Heart left ventricle (tissue), 16 donors: Measurements from ENCODE around the gene SH3RF3. TPM values are rescaled to one million over a fixed set of nuclear protein-coding genes. Genes with fewer than 3 reads are reported as not detected.
A peak's percentile ranks its signal among the peaks of the same experiment; 100 is the strongest.

ENCODE experiments used
- ATAC-seq, 4 donors: fragments of 200-7000 bp; cut with Tn5 transposase; one replicate each; pipeline ENCODE4 v1.9.1; 2020 to 2022; ENCODE audit warnings: moderate library complexity in 4 of 4, mild to moderate bottlenecking in 3 of 4, moderate number of reproducible peaks in 1 of 4
- DNase-seq, 5 donors: peaks; one replicate each; pipeline ENCODE4 v3.0.0-alpha.2; 2020
- H3K27ac ChIP-seq, 12 donors: fragments of 200-600 bp; sonication (generic) in 4 of 12; one replicate each; pipeline versions ENCODE4 v1.5.0 to v1.8.0; 2016 to 2022; ENCODE audit warnings: mild to moderate bottlenecking in 2 of 12
- H3K27me3 ChIP-seq, 9 donors: fragments of 200-600 bp; sonication (generic) in 2 of 9; one replicate each; pipeline versions ENCODE4 v1.5.1 to v1.8.0; 2016 to 2022; ENCODE audit warnings: mild to moderate bottlenecking in 3 of 9
- H3K36me3 ChIP-seq, 9 donors: fragments of 200-600 bp; sonication (generic) in 2 of 9; one replicate each; pipeline versions ENCODE4 v1.5.0 to v1.8.0; 2018 to 2022; ENCODE audit warnings: mild to moderate bottlenecking in 2 of 9
- H3K4me1 ChIP-seq, 12 donors: fragments of 200-600 bp; sonication (generic) in 4 of 12; one replicate each; pipeline versions ENCODE4 v1.5.0 to v1.8.0; 2016 to 2022; ENCODE audit warnings: mild to moderate bottlenecking in 3 of 12
- H3K4me3 ChIP-seq, 12 donors: fragments of 200-600 bp; sonication (generic) in 4 of 12; one replicate each; pipeline versions ENCODE4 v1.5.0 to v1.8.0; 2017 to 2022; ENCODE audit warnings: mild to moderate bottlenecking in 9 of 12, moderate library complexity in 4 of 12
- H3K9me3 ChIP-seq, 12 donors: fragments of 200-600 bp; sonication (generic) in 4 of 12; one replicate each; pipeline versions ENCODE4 v1.5.0 to v1.8.0; 2016 to 2022; ENCODE audit warnings: mild to moderate bottlenecking in 1 of 12
- POLR2A ChIP-seq, 2 donors: fragments of 450-650 bp; IDR thresholded peaks; one replicate each; pipeline ENCODE4 v1.6.1; 2017; ENCODE audit warnings: antibody characterized with exemption in 2 of 2, mild to moderate bottlenecking in 2 of 2, moderate library complexity in 2 of 2
- WGBS, 4 donors: extraction: QIAGEN DNeasy Blood & Tissue Kit in 2 of 4; methylation state at CpG; one replicate each; pipeline versions ENCODE4 v1.1.5 to v1.1.7; 2013 to 2018; 5-methylcytosine and 5-hydroxymethylcytosine counted together
- intact Hi-C, 10 donors: fragments of 100-400 bp; cut with DNase I; formaldehyde crosslinking; loops; one replicate each; pipeline versions ENCODE4 v1.11.1 to v1.14.2; 2022
- polyA plus RNA-seq, 2 donors: library from polyadenylated mRNA; stranded (reverse); fragments of 200-250 nt; gene quantifications; one replicate each; pipeline ENCODE4 v1.2.3, GENCODE V29; 2013
- total RNA-seq, 9 donors: library from RNA; depleted of rRNA in 2 of 9; stranded (reverse); fragments of >200 nt in 2 of 9; fragmentation: NEBNext Ultra II Directional in 3 of 9; extraction: Animal tissue kit (Norgen Biotek cat#: 25700) in 3 of 9; gene quantifications; one replicate each; pipeline versions ENCODE4 v1.1.0 to v1.2.4, GENCODE V29; 2016 to 2023
- TF ChIP-seq, protein P1 (sequence below), 12 donors: fragments of 200-600 bp; sonication (generic) in 4 of 12; IDR thresholded peaks; one replicate each; pipeline versions ENCODE4 v1.5.0 to v1.8.0; 2018 to 2022; ENCODE audit warnings: antibody characterized with exemption in 12 of 12, mild to moderate bottlenecking in 5 of 12
- donor health status: ischemic (EF 13 %, LVEDD 7.1; RV severe dilation, severe dysfunction).
- donor health status: healthy with polysubstance abuse.
- donor health status: DM: no; HTN: yes; CAD: no.
- donor health status: DM: no; HTN: no; CAD: no.
- donor health status: ischemic (EF 25% LVEDD 6.9; RV normal size, moderate dysfunction).
- donor health status: ischemic (EF 25% LVEDD 5.7; RV mildly dilated, moderate dysfunction).
- donor health status: healthy.
- donor health status: DM: yes; HTN: yes; CAD: no.
- donor health status: ischemic (EF 35%, LVEDD 5.7; RV mildly dilated, moderate dysfunction).
- donor health status: nonischemic (EF 11% LVEDD 7.7; RV severe dilation, severe dysfunction).
- donor health status: DM: yes; HTN: yes; CAD: no.
- donor health status: PGD.
- donor health status: ischemic (EF 29% LVEDD 5.4; RV normal size, mild dysfunction).
- donor health status: nonischemic (EF 23%, LVEDD 6.1; RV moderate dilation, normal function).

SH3RF3 gene
- total and polyA plus RNA-seq, 11 donors, result 5.2 to 15.7 (median 7.9) TPM

- Histone ChIP-seq H3K4me3 (no peak overlapping the region), H3K27me3 (no peaks in the 10 kb centered on the region), H3K9me3 (peaks cover 0 to 12% (median 0%) of the 10 kb centered on the region in 12 donors), H3K36me3 (no peaks in the 10 kb centered on the region), H3K4me1 (peaks cover 0 to under 1% (median 0%) of the 10 kb centered on the region in 12 donors), H3K27ac (no peak overlapping the region)
- DNase-seq (no peak), ATAC-seq (no peak)
- TF ChIP-seq POLR2A (IDR thresholded peaks at IDR 0.05), result no peak
- 67 to 74% (median 71%) methylated on average over 5 to 8 of the region's 8 CpGs for WGBS, 4 donors
- intact Hi-C loops, result loop anchor here in 1 of 10 donors (10.0 kb wide), 1 partner anchor 584 kb away; no protein-coding TSS in a partner anchor
Observed at GRCh38 chr2:109508556-109508955, 379.6 kb downstream of the SH3RF3 start.

DNA sequence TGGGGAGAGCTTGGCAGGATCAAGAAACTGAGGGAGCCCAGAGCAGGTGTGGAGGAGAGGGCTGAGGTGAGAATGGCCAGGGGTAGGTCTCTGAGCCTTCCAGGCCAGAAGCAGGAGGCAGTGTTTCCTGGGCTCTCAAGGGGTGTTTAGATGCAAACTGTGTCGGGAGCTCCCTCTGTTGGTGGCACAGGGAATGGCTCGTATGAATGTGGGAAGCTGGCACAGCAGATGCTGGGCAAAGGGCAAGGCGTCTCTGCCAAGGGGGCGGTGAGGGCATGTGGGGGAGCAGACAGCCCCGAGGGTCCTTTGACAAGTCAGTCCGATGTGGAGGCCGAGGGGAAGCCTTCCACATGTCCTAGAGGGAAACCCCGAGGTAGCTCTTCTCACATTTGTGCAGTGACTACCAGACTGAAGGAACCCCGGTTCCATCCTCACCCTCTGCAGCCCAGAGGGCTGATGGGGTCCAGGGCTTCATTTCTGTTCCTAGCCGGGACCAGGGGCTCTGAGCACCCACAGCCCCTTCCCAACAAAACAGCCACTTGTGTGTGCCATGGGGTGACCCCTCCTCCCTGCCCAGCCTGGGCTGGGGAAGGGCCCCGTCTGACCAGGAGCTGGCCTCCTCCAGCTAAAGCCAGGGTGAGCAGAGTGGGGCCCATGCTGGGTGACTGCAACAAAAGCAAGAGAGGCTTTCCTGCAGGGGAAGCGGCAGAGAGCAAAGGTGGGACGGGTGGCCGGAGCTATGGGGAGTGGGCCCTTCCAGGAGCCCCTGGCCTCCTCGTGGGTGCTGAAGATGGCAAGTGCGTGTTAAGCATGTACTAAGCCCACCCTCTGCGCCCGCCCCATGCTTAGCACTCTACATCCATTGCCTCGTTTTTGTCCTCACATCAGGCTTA is 381.4 kb downstream of the SH3RF3 start:
- no peak for TF ChIP-seq POLR2A (IDR thresholded peaks at IDR 0.05)
- TF ChIP-seq, protein P1, sequence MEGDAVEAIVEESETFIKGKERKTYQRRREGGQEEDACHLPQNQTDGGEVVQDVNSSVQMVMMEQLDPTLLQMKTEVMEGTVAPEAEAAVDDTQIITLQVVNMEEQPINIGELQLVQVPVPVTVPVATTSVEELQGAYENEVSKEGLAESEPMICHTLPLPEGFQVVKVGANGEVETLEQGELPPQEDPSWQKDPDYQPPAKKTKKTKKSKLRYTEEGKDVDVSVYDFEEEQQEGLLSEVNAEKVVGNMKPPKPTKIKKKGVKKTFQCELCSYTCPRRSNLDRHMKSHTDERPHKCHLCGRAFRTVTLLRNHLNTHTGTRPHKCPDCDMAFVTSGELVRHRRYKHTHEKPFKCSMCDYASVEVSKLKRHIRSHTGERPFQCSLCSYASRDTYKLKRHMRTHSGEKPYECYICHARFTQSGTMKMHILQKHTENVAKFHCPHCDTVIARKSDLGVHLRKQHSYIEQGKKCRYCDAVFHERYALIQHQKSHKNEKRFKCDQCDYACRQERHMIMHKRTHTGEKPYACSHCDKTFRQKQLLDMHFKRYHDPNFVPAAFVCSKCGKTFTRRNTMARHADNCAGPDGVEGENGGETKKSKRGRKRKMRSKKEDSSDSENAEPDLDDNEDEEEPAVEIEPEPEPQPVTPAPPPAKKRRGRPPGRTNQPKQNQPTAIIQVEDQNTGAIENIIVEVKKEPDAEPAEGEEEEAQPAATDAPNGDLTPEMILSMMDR (IDR thresholded peaks at IDR 0.05), result peak; percentile 85 to 96 (median 92)
- WGBS, 4 donors, result 52 to 56% (median 55%) methylated on average over 18 to 19 of the region's 19 CpGs
- DNase-seq (peak; percentile 67 to 84 (median 78)), ATAC-seq (peak; percentile 27 to 72 (median 65))
- no peak overlapping the region for H3K27ac ChIP-seq
- intact Hi-C loops, result loop anchor here in 9 of 10 donors (1.0 to 10.0 kb wide), 5 partner anchors 378 to 576 kb away; no protein-coding TSS in a partner anchor
- no peak overlapping the region for H3K4me3 ChIP-seq
- H3K27me3 ChIP-seq, result no peaks in the 10 kb centered on the region
- peaks cover 0 to 10% (median 0%) of the 10 kb centered on the region in 12 donors for H3K9me3 ChIP-seq
- H3K4me1 ChIP-seq, result peaks cover 0 to 12% (median 2%) of the 10 kb centered on the region in 12 donors
- no peaks in the 10 kb centered on the region for H3K36me3 ChIP-seq

DNA sequence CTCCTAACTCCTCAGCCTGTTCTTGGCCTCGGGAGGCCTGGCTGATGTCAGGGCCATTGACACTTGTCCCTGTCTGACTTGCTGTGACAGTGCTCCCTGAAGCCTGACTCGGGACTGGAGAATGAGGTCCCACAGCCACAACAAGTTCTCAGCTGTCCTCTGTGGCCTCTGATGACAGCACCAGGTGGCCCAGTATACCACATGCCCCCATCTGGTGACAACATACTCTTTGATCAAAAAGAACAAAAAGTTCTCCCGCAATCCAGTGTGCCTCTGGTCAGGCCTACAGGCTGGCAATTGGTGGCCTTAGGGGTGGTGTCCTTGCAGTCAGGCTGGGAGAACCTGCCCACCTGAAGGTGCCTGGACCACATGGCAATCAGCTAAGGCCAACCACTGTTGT is 382.2 kb downstream of the SH3RF3 start:
- no peak overlapping the region for H3K27ac ChIP-seq
- 65 to 71% (median 69%) methylated on average over 3 of the region's 3 CpGs for WGBS, 4 donors
- no peak for ATAC-seq

DNA sequence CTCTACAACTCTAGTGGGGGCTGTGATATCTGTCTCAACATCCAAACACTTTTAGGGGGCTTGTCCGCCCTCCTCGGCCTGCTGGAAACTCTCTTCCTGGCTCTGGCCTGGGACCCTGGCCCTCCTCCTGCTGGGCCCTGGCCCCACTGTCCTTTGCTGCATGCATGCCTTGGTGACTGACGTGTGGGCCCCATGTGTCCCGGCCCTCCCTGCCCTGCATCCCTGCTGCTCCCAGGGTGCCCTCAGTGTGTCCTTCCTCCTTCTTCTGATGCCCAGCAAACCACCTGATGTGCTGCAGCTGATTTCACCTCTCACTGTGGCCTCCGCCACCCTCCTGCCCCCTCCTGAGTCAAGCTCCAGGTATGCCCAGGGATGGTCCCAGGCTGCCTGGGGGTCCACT is 383.1 kb downstream of the SH3RF3 start:
- no peak overlapping the region for H3K4me3 ChIP-seq
- no peaks in the 10 kb centered on the region for H3K9me3 ChIP-seq
- no peak for DNase-seq
- no peaks in the 10 kb centered on the region for H3K27me3 ChIP-seq
- no peak for TF ChIP-seq POLR2A (IDR thresholded peaks at IDR 0.05)
- TF ChIP-seq, protein P1 (IDR thresholded peaks at IDR 0.05), result no peak
- peaks cover 0 to 12% (median 2%) of the 10 kb centered on the region in 12 donors for H3K4me1 ChIP-seq
- no peak for ATAC-seq
- WGBS, 4 donors, result 72 to 93% (median 87%) methylated on average over 5 of the region's 5 CpGs
- intact Hi-C loops, result loop anchor here in 2 of 10 donors (10.0 kb wide), 1 partner anchor 577 kb away; no protein-coding TSS in a partner anchor
- no peaks in the 10 kb centered on the region for H3K36me3 ChIP-seq
- H3K27ac ChIP-seq, result no peak overlapping the region

More for the DNA sequence above, 382.2 kb downstream of the SH3RF3 start:
- Histone ChIP-seq H3K36me3 (no peaks in the 10 kb centered on the region), H3K27me3 (no peaks in the 10 kb centered on the region), H3K9me3 (peaks cover 0 to 2% (median 0%) of the 10 kb centered on the region in 12 donors), H3K4me3 (no peak overlapping the region), H3K4me1 (peaks cover 0 to 12% (median 2%) of the 10 kb centered on the region in 12 donors)
- DNase-seq, result no peak
- intact Hi-C loops, result loop anchor here in 5 of 10 donors (2.0 to 10.0 kb wide), 3 partner anchors 378 to 576 kb away; no protein-coding TSS in a partner anchor
- TF ChIP-seq, protein P1 (IDR thresholded peaks at IDR 0.05), result no peak
- TF ChIP-seq POLR2A (IDR thresholded peaks at IDR 0.05), result no peak
